GM21447 (cell line): ENCODE results near the gene OR2AJ1.

Source experiments
- ATAC-seq: cut with Tn5 transposase; IDR thresholded peaks from one replicate; pipeline ENCODE4 v1.9.1; 2021; ENCODE audit not compliant: unreplicated experiment

The OR2AJ1 gene

GRCh38 chr1:247953408-247953807, 28.7 kb downstream of the OR2AJ1 start:
- ATAC-seq = no peak

- no peak for ATAC-seq
These were observed 37.1 kb downstream of the OR2AJ1 start for GRCh38 chr1:247961791-247962190.

GRCh38 chr1:247962911-247963588, 38.4 kb downstream of the OR2AJ1 start:
- no peak for ATAC-seq

- no peak for ATAC-seq
These were observed 40.2 kb downstream of the OR2AJ1 start, which contains the start of gene OR2AK2 for GRCh38 chr1:247964933-247965332. OR2AK2 (plus strand) TSS chr1:247965233; CDS start chr1:247965377, 144 bp downstream.

GRCh38 chr1:247966532-247967204, 42.0 kb downstream of the OR2AJ1 start:
- ATAC-seq = peak; percentile 75
